Measurements from ENCODE around the gene RPL5. TPM values are rescaled to one million over a fixed set of nuclear protein-coding genes. Genes with fewer than 3 reads are reported as not detected.

RPL5 gene
- total RNA-seq, 1 experiment from 2014 or later, result 1,004 TPM

DNA sequence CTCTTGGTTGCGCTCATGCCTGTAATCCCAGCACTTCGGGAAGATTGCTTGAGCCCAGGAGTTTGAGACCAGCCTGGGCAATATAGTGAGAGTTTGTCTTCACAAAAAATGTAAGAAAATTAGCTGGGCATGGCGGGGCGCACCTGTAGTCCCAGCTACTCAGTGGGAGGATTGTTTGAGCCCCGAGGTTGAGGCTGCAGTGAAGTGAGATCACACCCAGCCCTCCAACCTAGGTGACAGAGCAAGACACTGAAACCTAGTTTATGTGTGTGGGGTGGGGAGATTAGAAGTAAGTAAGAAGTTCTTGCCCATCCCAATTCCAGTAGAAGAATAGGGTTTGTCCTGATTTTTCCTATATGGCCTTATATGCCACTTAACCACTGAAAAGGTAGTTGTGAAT lies 2.0 kb downstream of the RPL5 start:
- no peak for DNase-seq (ENCODE audit: low read depth in 1 of 2, low spot score in 2 of 2)
- H3K4me1 ChIP-seq (replicated peaks), result peaks cover 15% of the 10 kb centered on the region
- H3K27me3 ChIP-seq (replicated peaks), result no peaks in the 10 kb centered on the region
- no peak overlapping the region for H3K27ac ChIP-seq
- H3K36me3 ChIP-seq, result peaks cover 69% of the 10 kb centered on the region
- H3K4me3 ChIP-seq, result peak overlapping the region; percentile 92; the same call in 1 of the 2 replicates
- no peaks in the 10 kb centered on the region for H3K9me3 ChIP-seq (replicated peaks)

DNA sequence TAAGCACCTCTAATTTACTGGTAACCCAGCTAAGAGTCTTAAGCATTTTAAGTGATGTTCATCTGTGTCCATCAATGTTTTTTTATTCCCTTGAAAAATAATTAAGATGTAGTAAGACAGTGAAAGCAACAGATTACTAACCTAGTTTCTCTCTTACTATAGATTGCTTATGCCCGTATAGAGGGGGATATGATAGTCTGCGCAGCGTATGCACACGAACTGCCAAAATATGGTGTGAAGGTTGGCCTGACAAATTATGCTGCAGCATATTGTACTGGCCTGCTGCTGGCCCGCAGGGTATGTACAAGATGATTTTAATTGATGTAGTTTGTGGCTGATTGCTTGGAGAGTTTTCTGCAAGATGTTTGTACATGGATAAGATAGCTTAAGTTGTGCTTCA lies 2.8 kb downstream of the RPL5 start:
- peaks cover 15% of the 10 kb centered on the region for H3K4me1 ChIP-seq (replicated peaks)
- no peak for DNase-seq (ENCODE audit: low read depth in 1 of 2, low spot score in 2 of 2)
- no peaks in the 10 kb centered on the region for H3K9me3 ChIP-seq (replicated peaks)
- no peak overlapping the region for H3K4me3 ChIP-seq
- H3K27ac ChIP-seq, result no peak overlapping the region
- H3K36me3 ChIP-seq, result peaks cover 77% of the 10 kb centered on the region
- no peaks in the 10 kb centered on the region for H3K27me3 ChIP-seq (replicated peaks)

DNA sequence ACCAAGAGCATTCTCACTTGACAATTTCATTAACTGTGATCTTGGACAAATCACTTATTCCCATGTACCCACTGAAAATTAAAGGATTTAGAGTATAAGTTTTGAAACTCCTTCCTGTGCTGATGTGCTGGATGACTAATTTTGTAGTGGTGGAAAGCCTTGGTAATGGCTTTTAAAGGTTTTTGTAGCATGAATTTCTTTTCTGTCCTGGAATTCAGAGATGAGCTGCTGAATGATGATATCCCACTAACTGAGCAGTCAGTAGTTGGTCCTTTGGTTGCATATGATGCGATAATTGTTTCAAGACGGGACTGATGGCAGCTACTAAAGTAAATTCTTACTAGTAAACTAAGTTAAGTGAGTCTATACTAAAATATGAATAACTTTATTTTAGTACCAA lies 5.2 kb downstream of the RPL5 start:
- no peak for DNase-seq (ENCODE audit: low read depth in 1 of 2, low spot score in 2 of 2)

DNA sequence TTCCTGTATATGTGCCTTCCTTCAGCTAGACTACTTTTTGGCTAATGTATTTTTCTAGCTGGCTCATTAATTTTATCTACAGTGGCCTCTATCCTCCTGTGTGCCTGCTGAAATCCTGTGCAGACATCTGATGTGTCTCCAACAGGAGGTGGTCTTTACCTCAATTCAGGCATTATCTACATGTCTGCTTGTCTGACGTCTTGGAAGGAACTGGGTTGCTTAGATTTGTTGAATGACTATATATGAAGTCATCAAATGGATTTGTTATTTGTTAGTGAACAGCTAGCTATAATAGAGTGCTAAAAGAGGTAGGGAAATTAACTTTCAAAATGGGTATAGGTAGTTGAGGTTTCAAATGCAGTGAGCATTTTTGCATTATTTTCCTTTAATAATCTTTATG lies 6.7 kb downstream of the RPL5 start:
- H3K36me3 ChIP-seq, result peaks cover 99% of the 10 kb centered on the region
- peaks cover 9% of the 10 kb centered on the region for H3K4me1 ChIP-seq (replicated peaks)
- H3K9me3 ChIP-seq (replicated peaks), result no peaks in the 10 kb centered on the region
- H3K27ac ChIP-seq, result no peak overlapping the region
- no peaks in the 10 kb centered on the region for H3K27me3 ChIP-seq (replicated peaks)
- no peak for DNase-seq (ENCODE audit: low read depth in 1 of 2, low spot score in 2 of 2)
- H3K4me3 ChIP-seq, result no peak overlapping the region

More for the DNA sequence above, 5.2 kb downstream of the RPL5 start:
- peaks cover 99% of the 10 kb centered on the region for H3K36me3 ChIP-seq
- no peaks in the 10 kb centered on the region for H3K27me3 ChIP-seq (replicated peaks)
- H3K9me3 ChIP-seq (replicated peaks), result no peaks in the 10 kb centered on the region
- no peak overlapping the region for H3K4me3 ChIP-seq
- no peak overlapping the region for H3K27ac ChIP-seq
- H3K4me1 ChIP-seq (replicated peaks), result peaks cover 12% of the 10 kb centered on the region

DNA sequence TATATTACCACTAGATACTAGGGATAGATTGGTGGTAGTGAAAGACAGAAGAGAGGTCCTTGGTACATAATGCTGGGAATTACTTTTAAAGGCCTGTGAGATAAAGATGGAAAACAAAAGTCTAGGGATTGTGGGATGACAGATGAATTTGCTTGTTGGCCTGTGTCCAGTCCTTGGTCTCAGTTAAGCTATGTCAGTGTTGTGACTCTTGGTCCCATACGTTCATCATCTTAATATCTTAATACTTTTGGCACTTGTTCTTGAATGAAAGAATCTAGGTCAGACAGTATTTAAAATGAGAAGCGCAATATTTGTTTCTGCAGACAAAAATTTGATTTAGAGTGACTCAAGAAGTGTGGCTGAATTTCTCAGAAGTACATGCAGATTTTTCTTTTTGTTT lies 7.6 kb downstream of the RPL5 start:
- H3K9me3 ChIP-seq (replicated peaks), result no peaks in the 10 kb centered on the region
- H3K27me3 ChIP-seq (replicated peaks), result no peaks in the 10 kb centered on the region
- H3K4me3 ChIP-seq, result no peak overlapping the region
- no peak overlapping the region for H3K27ac ChIP-seq
- 0 out of 2 replicates have a peak, but pooled peaks cover 5% of the 10 kb centered on the region for H3K4me1 ChIP-seq (replicated peaks)
- no peak for DNase-seq (ENCODE audit: low read depth in 1 of 2, low spot score in 2 of 2)
- H3K36me3 ChIP-seq, result peaks cover 99% of the 10 kb centered on the region

DNA sequence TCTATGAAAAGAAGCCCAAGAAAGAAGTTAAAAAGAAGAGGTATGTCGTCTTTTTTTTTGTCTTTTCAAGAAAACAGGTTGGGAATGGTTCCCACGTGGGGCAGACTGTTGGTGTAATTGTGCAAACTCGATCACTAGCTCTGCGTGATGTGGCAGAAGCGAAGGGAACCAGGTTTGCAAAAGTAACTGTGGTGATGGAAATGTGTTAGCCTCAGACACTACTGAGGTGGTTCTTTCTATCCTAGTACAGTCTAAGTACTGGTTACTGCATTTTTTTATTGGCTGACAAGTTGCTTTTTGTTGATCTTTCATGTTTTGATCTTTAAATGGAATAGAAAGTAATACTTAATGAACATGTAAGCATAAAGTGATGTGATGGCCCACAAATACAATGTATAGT lies 8.8 kb downstream of the RPL5 start:
- Histone ChIP-seq H3K4me3 (no peak overlapping the region), H3K9me3 (replicated peaks) (no peaks in the 10 kb centered on the region), H3K36me3 (peaks cover 87% of the 10 kb centered on the region), H3K27ac (no peak overlapping the region), H3K27me3 (replicated peaks) (no peaks in the 10 kb centered on the region), H3K4me1 (replicated peaks) (0 out of 2 replicates have a peak, but pooled peaks cover 5% of the 10 kb centered on the region)
- no peak for DNase-seq (ENCODE audit: low read depth in 1 of 2, low spot score in 2 of 2)

DNA sequence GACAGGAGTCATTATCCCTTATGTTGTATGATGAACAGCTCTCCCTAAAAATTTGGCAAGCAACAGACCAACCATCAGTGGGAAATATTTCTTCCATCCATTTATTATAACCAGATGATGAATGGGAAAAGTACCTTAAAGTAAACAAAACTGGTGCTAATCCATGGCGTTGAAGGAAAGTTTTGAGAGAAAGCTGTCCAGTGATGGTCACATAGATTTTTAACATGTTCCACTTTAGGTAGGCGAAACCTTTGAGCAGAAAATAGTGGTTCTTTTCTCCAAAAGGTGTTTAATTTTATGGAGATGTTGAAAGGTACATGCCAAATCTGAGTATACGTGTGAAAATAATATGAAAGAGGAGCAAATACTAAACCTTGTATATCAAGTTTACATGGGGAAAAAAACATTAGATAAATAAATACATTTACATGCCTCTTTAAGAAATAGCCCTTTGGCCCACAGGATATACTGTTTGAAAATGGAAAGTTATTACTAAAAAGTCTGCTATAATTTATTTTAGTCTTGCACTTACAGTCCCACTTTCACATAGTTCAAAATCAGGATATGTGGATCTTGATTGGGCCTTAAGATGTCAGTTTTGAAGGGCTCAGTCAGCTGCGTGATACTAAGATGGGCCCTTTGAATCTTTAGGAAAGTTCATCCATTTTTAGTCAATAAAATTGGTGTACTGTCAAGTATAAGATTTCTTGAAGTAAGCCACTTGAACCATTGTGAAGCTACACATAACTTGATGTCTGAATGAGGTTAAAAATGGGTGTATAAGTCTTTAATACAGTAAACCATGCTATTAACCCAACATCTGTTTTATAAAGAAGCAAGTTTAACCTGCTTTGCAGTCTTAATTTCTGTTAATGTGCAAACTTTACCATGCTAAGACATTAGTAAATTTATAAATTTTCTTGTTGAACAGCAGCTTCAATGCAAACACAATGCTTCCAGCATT lies 10.5 kb downstream of the RPL5 start:
- H3K27ac ChIP-seq, result no peak overlapping the region
- H3K4me3 ChIP-seq, result no peak overlapping the region
- peaks cover 70% of the 10 kb centered on the region for H3K36me3 ChIP-seq
- H3K9me3 ChIP-seq (replicated peaks), result no peaks in the 10 kb centered on the region
- no peaks in the 10 kb centered on the region for H3K4me1 ChIP-seq (replicated peaks)
- no peak for DNase-seq (ENCODE audit: low read depth in 1 of 2, low spot score in 2 of 2)
- H3K27me3 ChIP-seq (replicated peaks), result no peaks in the 10 kb centered on the region

DNA sequence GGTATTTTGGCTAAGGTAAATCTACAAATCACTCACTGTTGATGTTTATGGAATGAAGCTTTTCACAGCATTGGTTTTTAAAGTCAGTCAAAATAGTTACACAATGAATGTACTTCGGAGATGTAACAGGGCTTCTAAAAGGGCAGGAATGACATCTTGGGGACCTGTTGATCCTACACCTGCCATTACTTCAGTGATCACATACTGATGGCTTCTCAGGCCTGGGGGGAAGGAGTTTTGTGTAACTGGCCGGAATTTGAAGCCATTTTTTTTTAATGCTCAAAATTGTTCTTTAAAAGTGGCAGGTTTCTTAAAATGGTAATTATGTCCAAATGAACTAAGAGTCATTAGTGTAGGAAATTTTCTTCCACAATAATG lies 11.2 kb downstream of the RPL5 start:
- Histone ChIP-seq H3K4me1 (replicated peaks) (no peaks in the 10 kb centered on the region), H3K27ac (no peak overlapping the region), H3K27me3 (replicated peaks) (no peaks in the 10 kb centered on the region), H3K9me3 (replicated peaks) (no peaks in the 10 kb centered on the region), H3K36me3 (peaks cover 63% of the 10 kb centered on the region), H3K4me3 (no peak overlapping the region)
- DNase-seq (ENCODE audit: low read depth in 1 of 2, low spot score in 2 of 2), result no peak

DNA sequence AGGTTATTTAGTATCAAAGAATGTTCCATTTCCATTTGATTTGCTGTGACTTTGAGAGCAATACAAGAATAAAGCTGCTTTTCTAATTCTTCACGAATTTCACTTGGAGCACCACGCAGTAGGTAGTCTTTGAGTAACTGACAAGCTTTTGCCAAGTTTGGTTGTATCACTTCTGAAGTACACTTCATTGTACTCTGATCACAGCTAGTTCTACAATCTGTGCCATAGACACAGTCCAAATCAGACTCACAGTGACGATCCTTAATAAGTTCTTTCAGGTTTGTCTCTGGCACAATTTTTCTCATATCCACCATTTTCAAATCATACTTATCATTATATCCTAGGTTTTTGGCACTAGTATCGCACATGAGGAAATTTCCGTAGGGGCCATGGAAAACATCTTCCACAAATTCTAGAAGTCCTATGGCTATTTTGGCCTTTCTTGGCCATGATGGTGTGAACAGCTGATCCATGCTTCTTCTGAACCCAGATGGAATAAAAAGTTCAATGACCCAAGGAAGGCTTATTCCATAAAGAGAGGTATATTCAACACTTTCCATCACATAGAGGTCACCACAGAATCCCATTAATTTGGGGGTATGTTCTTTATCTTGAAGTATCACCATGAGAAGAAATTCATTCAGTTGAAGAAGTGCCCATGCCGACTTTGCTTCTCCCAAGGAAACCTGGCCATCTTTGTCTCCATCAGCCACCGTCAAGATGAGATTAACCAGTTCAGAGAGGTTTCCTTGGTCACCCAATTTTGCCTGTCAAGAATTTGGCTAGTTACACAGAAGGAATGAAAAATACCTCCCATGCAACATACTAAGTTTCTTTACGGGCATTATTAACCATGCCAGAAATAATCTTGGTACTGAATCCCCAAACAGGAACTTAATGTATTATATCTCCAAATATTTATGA lies 11.9 kb downstream of the RPL5 start:
- no peaks in the 10 kb centered on the region for H3K27me3 ChIP-seq (replicated peaks)
- H3K4me1 ChIP-seq (replicated peaks), result no peaks in the 10 kb centered on the region
- no peaks in the 10 kb centered on the region for H3K9me3 ChIP-seq (replicated peaks)
- DNase-seq (ENCODE audit: low read depth in 1 of 2, low spot score in 2 of 2), result no peak
- H3K36me3 ChIP-seq, result peaks cover 56% of the 10 kb centered on the region
- H3K4me3 ChIP-seq, result no peak overlapping the region
- no peak overlapping the region for H3K27ac ChIP-seq

DNA sequence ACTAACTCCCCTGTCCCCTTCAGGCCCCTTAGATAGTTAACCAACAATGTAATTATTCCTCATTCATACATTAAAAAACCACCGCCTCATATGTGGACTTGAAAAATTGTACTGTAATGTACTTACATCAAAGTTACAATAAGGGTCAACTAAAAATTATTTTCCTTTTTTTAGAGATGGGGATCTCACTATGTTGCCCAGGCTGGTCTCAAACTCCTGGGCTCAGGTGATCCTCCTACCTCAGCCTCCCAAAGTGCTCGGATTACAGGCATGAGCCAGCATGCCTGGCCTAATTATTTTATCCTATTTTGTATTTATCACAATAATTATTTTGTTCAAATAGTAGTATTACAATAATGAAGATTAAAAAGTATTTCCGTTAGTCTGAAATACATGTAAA lies 12.6 kb downstream of the RPL5 start:
- Histone ChIP-seq H3K9me3 (replicated peaks) (no peaks in the 10 kb centered on the region), H3K27ac (no peak overlapping the region), H3K27me3 (replicated peaks) (no peaks in the 10 kb centered on the region), H3K36me3 (peaks cover 49% of the 10 kb centered on the region), H3K4me1 (replicated peaks) (no peaks in the 10 kb centered on the region), H3K4me3 (no peak overlapping the region)
- no peak for DNase-seq (ENCODE audit: low read depth in 1 of 2, low spot score in 2 of 2)

DNA sequence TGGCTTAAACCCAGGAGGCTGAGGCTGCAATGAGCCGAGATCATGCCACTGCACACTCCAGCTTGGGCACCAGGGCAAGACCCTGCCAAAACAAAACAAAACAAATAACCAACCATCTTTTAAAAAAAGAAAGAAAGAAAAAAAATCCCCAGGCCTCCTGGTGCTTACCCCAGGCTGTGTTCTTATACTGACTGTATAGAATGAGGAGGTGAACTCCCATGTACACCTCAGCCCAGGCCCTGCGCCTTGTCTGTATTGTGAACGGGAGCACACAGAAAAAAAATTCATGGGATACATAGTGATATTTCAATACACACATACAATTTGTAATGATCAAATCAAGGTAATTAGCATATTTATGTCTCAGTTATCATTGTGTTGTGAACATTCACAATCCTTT lies 14.1 kb downstream of the RPL5 start:
- no peak for DNase-seq (ENCODE audit: low read depth in 1 of 2, low spot score in 2 of 2)
- Histone ChIP-seq H3K4me1 (replicated peaks) (no peaks in the 10 kb centered on the region), H3K36me3 (peaks cover 34% of the 10 kb centered on the region), H3K27me3 (replicated peaks) (no peaks in the 10 kb centered on the region), H3K9me3 (replicated peaks) (no peaks in the 10 kb centered on the region), H3K4me3 (no peak overlapping the region), H3K27ac (no peak overlapping the region)

DNA sequence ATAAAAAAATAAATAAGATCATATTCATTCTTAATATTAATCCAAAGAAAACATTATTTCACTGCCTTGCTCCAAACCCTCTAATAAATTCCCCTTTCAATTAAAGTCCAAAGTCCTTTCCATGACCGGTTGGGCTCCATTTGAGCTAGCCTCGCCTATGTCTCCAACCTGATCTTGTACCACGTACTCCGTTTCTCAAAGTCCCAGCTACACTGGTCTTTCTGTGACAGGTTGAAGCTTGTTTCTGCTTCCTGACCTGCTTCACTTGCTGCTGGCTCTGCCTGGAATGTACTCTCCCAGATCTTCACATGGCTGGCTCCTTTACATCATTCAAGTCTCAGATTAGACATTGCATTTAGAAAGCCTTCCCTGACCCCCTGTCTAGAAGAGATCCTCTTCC lies 16.4 kb downstream of the RPL5 start:
- no peak for DNase-seq (ENCODE audit: low read depth in 1 of 2, low spot score in 2 of 2)

DNA sequence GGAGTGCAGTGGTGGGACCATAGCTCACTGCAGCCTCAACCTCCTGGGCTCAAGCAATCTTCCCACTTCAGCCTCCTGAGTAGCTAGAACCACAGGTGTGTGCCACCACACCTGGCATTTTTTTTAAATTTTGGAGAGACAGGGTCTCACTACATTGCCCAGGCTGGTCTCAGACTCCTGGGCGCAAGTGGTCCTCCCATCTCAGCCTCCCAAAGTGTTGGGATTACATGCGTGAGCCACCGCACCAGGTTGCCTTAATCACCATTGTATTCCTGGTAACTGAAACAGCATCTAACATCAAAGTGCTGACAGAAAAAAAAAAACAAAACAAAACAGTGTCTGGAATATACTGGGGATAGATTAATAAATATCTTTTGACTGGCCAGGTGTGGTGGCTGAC lies 18.2 kb downstream of the RPL5 start:
- Histone ChIP-seq H3K4me1 (replicated peaks) (no peaks in the 10 kb centered on the region), H3K27me3 (replicated peaks) (no peaks in the 10 kb centered on the region), H3K27ac (no peak overlapping the region), H3K4me3 (no peak overlapping the region), H3K36me3 (no peaks in the 10 kb centered on the region), H3K9me3 (replicated peaks) (no peaks in the 10 kb centered on the region)
- DNase-seq (ENCODE audit: low read depth in 1 of 2, low spot score in 2 of 2), result no peak

More for the DNA sequence above, 16.4 kb downstream of the RPL5 start:
- Histone ChIP-seq H3K36me3 (peaks cover 12% of the 10 kb centered on the region), H3K9me3 (replicated peaks) (no peaks in the 10 kb centered on the region), H3K27ac (no peak overlapping the region), H3K4me3 (no peak overlapping the region), H3K4me1 (replicated peaks) (no peaks in the 10 kb centered on the region), H3K27me3 (replicated peaks) (no peaks in the 10 kb centered on the region)

DNA sequence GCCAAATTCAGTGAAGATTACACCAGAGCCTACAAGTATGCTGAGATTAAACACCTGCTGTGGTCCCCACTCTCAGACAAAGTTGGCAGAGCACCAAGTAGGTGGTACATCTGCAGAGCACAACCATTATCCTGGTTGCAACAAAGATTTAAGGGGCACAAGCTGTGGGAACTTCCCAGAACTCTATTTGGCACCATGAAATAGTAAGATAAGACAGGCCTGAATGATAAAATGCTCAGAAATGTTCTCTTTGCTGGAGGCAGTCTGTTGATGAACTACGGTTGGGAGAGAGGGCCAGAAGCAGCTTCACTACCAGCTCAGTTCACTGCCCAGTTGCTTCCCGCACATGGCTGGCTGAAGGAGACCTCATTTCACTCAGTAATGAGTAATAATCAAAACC lies 19.9 kb downstream of the RPL5 start:
- no peak overlapping the region for H3K4me3 ChIP-seq
- DNase-seq (ENCODE audit: low read depth in 1 of 2, low spot score in 2 of 2), result no peak
- H3K27me3 ChIP-seq (replicated peaks), result no peaks in the 10 kb centered on the region
- H3K27ac ChIP-seq, result no peak overlapping the region
- H3K9me3 ChIP-seq (replicated peaks), result no peaks in the 10 kb centered on the region
- no peaks in the 10 kb centered on the region for H3K36me3 ChIP-seq
- no peaks in the 10 kb centered on the region for H3K4me1 ChIP-seq (replicated peaks)
